NCI-H510A (cell line): ENCODE measurements around the gene PRDM5.

ENCODE experiments used
- DNase-seq: peaks from one replicate; lab custom pipeline; 2025; lab: John Stamatoyannopoulos, UW

The PRDM5 gene

GRCh38 chr4:120922381-120923206 is at the start of gene PRDM5:
PRDM5 (minus strand) TSS chr4:120922726; CDS start chr4:120922608, 118 bp downstream.
- DNase-seq = peak; percentile 5

- no peak for DNase-seq
These were observed 49.4 kb upstream of the PRDM5 start for GRCh38 chr4:120971884-120972283.

- no peak for DNase-seq
These were observed 43.4 kb upstream of the PRDM5 start for GRCh38 chr4:120965938-120966337.

- DNase-seq = no peak
These were observed 42.1 kb upstream of the PRDM5 start for GRCh38 chr4:120964596-120964995.

- DNase-seq = no peak
These were observed 40.9 kb upstream of the PRDM5 start for GRCh38 chr4:120963449-120963848.

- no peak for DNase-seq
These were observed 38.2 kb upstream of the PRDM5 start for GRCh38 chr4:120960656-120961267.

- no peak for DNase-seq
These were observed 25.9 kb upstream of the PRDM5 start for GRCh38 chr4:120948382-120948781.

GRCh38 chr4:120942776-120943175 is 20.2 kb upstream of the PRDM5 start:
- DNase-seq = no peak

GRCh38 chr4:120940547-120940946 is 18.0 kb upstream of the PRDM5 start:
- no peak for DNase-seq

- no peak for DNase-seq
These were observed 17.2 kb upstream of the PRDM5 start for GRCh38 chr4:120939693-120940092.

GRCh38 chr4:120929847-120930246 is 7.3 kb upstream of the PRDM5 start:
- no peak for DNase-seq

GRCh38 chr4:120927801-120928409 is 5.4 kb upstream of the PRDM5 start:
- no peak for DNase-seq

- no peak for DNase-seq
These were observed 4.0 kb upstream of the PRDM5 start for GRCh38 chr4:120926358-120927025.

- no peak for DNase-seq
These were observed 2.4 kb upstream of the PRDM5 start for GRCh38 chr4:120924931-120925330.

GRCh38 chr4:120923207-120923522 is 639 bp upstream of the PRDM5 start:
- no peak for DNase-seq

- DNase-seq = peak; percentile 15
These were observed 808 bp downstream of the PRDM5 start for GRCh38 chr4:120921456-120922380.

- no peak for DNase-seq
These were observed 1.9 kb downstream of the PRDM5 start for GRCh38 chr4:120920666-120921065.

GRCh38 chr4:120919358-120919757 is 3.2 kb downstream of the PRDM5 start:
- DNase-seq = no peak

- DNase-seq = no peak
These were observed 3.7 kb downstream of the PRDM5 start for GRCh38 chr4:120918788-120919187.

GRCh38 chr4:120918092-120918491 is 4.4 kb downstream of the PRDM5 start:
- no peak for DNase-seq

GRCh38 chr4:120916937-120917336 is 5.6 kb downstream of the PRDM5 start:
- no peak for DNase-seq

GRCh38 chr4:120915336-120915735 is 7.2 kb downstream of the PRDM5 start:
- DNase-seq = no peak
